H9 (cell line): ENCODE results near the gene FSHR. TPM values are rescaled to one million over a fixed set of nuclear protein-coding genes. Genes with fewer than 3 reads are reported as not detected.

ENCODE experiments used
- DNase-seq: peaks from one replicate; pipeline ENCODE4 v3.0.0-alpha.2; 2017
- H2AFZ ChIP-seq: one replicate; pipeline ENCODE4 v1.6.1; 2013; ENCODE audit warnings: mild to moderate bottlenecking, low read length, control low read depth, moderate library complexity
- H2AK5ac ChIP-seq: 2 replicates; pipeline ENCODE4 v1.6.1; 2013; ENCODE audit warnings: low read length, control low read depth, mixed read lengths; ENCODE audit not compliant: insufficient read length
- H2BK120ac ChIP-seq: one replicate; pipeline ENCODE4 v1.6.1; 2013; ENCODE audit warnings: low read depth, mild to moderate bottlenecking, low read length, control low read depth, inconsistent platforms; ENCODE audit not compliant: poor library complexity, severe bottlenecking
- H2BK12ac ChIP-seq: 2 replicates; pipeline ENCODE4 v1.6.1; 2013; ENCODE audit warnings: low read length, control low read depth, mixed read lengths, low read depth; ENCODE audit not compliant: insufficient read length
- H2BK15ac ChIP-seq: 2 replicates; pipeline ENCODE4 v1.6.1; 2013; ENCODE audit warnings: low read depth, low read length, control low read depth
- H2BK20ac ChIP-seq: one replicate; pipeline ENCODE4 v1.6.1; 2013; ENCODE audit warnings: low read depth, mild to moderate bottlenecking, low read length, control low read depth, inconsistent platforms; ENCODE audit not compliant: poor library complexity, severe bottlenecking
- H2BK5ac ChIP-seq: 2 replicates; pipeline ENCODE4 v1.6.1; 2013; ENCODE audit warnings: low read length, control low read depth, mixed read lengths; ENCODE audit not compliant: insufficient read length
- H3K14ac ChIP-seq: 2 replicates; pipeline ENCODE4 v1.6.1; 2013; ENCODE audit warnings: low read length, control low read depth; ENCODE audit not compliant: insufficient read depth
- H3K18ac ChIP-seq: 2 replicates; pipeline ENCODE4 v1.6.1; 2013; ENCODE audit warnings: low read depth, mild to moderate bottlenecking, mixed read lengths, low read length, control low read depth; ENCODE audit not compliant: insufficient read length
- H3K23ac ChIP-seq: 2 replicates; pipeline ENCODE4 v1.6.1; 2013; ENCODE audit warnings: low read length, control low read depth, mixed read lengths, low read depth; ENCODE audit not compliant: insufficient read length
- H3K23me2 ChIP-seq: 2 replicates; pipeline ENCODE4 v1.6.1; 2013; ENCODE audit warnings: low read depth, mild to moderate bottlenecking, mixed read lengths, low read length, control low read depth; ENCODE audit not compliant: insufficient read length, poor library complexity, severe bottlenecking
- H3K27ac ChIP-seq: 2 replicates; pipeline ENCODE4 v1.5.1; 2013; ENCODE audit warnings: low read length, control low read depth, mixed read lengths, low read depth; ENCODE audit not compliant: insufficient read length
- H3K27me3 ChIP-seq: 2 replicates; pipeline ENCODE4 v1.6.1; 2013; ENCODE audit warnings: low read length, control low read depth, inconsistent platforms; ENCODE audit not compliant: insufficient read depth
- H3K4ac ChIP-seq: 2 replicates; pipeline ENCODE4 v1.6.1; 2013; ENCODE audit warnings: low read depth, mild to moderate bottlenecking, control low read depth, inconsistent platforms, low read length, moderate library complexity
- H3K4me1 ChIP-seq: 2 replicates; pipeline ENCODE4 v1.6.1; 2013; ENCODE audit warnings: low read length, control low read depth, inconsistent platforms; ENCODE audit not compliant: insufficient read depth
- H3K4me2 ChIP-seq: 2 replicates; pipeline ENCODE4 v1.6.1; 2013; ENCODE audit warnings: low read length, control low read depth, mixed read lengths; ENCODE audit not compliant: insufficient read length, insufficient read depth
- H3K56ac ChIP-seq: 2 replicates; pipeline ENCODE4 v1.6.1; 2013; ENCODE audit warnings: low read depth, mild to moderate bottlenecking, mixed read lengths, low read length, control low read depth; ENCODE audit not compliant: insufficient read length
- H3K79me1 ChIP-seq: 2 replicates; pipeline ENCODE4 v1.6.1; 2013; ENCODE audit warnings: low read depth, mild to moderate bottlenecking, moderate library complexity, low read length, control low read depth, inconsistent platforms; ENCODE audit not compliant: insufficient read depth, poor library complexity, severe bottlenecking
- H3K79me2 ChIP-seq: 2 replicates; pipeline ENCODE4 v1.6.1; 2013; ENCODE audit warnings: low read length, control low read depth, inconsistent platforms; ENCODE audit not compliant: insufficient read depth
- H3K9ac ChIP-seq: 2 replicates; pipeline ENCODE4 v1.6.1; 2013; ENCODE audit warnings: low read length, control low read depth, mixed read lengths; ENCODE audit not compliant: insufficient read length; ENCODE audit errors: extremely low read depth
- H3K9me3 ChIP-seq: one replicate; pipeline ENCODE4 v1.6.1; 2013; ENCODE audit warnings: low read depth, low read length, inconsistent platforms; ENCODE audit not compliant: control insufficient read depth
- H3T11ph ChIP-seq: one replicate; pipeline ENCODE4 v1.6.1; 2013; ENCODE audit warnings: mild to moderate bottlenecking, low read length, control low read depth, inconsistent platforms
- H4K20me1 ChIP-seq: one replicate; pipeline ENCODE4 v1.6.1; 2013; ENCODE audit not compliant: control insufficient read depth, insufficient read length, insufficient read depth
- H4K5ac ChIP-seq: 2 replicates; pipeline ENCODE4 v1.6.1; 2013; ENCODE audit warnings: low read depth, mild to moderate bottlenecking, mixed read lengths, low read length, control low read depth; ENCODE audit not compliant: insufficient read length
- H4K8ac ChIP-seq: replicated peaks from 2 replicates; pipeline ENCODE4 v1.6.1; 2013; ENCODE audit warnings: low read length, control low read depth, mixed read lengths, low read depth; ENCODE audit not compliant: insufficient read length
- H4K91ac ChIP-seq: 2 replicates; pipeline ENCODE4 v1.6.1; 2013; ENCODE audit warnings: low read depth, mild to moderate bottlenecking, moderate library complexity, mixed read lengths, low read length, control low read depth; ENCODE audit not compliant: insufficient read length
- H3K27ac Mint-ChIP-seq, 3 experiments: 2 replicates in 2 of 3; 3 replicates in 1 of 3; pipeline ENCODE4 v1.8.0; 2020 to 2021; ENCODE audit warnings: mixed read lengths in 3 of 3, mild to moderate bottlenecking in 1 of 3, moderate library complexity in 1 of 3
- H3K27me3 Mint-ChIP-seq: 2 replicates; pipeline ENCODE4 v1.8.0; 2021; ENCODE audit warnings: low read depth, mild to moderate bottlenecking, moderate library complexity, mixed read lengths
- H3K36me3 Mint-ChIP-seq, 3 experiments: 2 replicates in 2 of 3; 3 replicates in 1 of 3; pipeline ENCODE4 v1.8.0; 2020 to 2021; ENCODE audit warnings: low read depth in 3 of 3, mixed read lengths in 3 of 3; ENCODE audit not compliant: insufficient read depth in 1 of 3
- H3K4me1 Mint-ChIP-seq, 2 experiments: 2 replicates each; pipeline ENCODE4 v1.8.0; 2020; ENCODE audit warnings: mixed read lengths in 2 of 2
- H3K4me3 Mint-ChIP-seq, 2 experiments: 2 replicates in 1 of 2; 3 replicates in 1 of 2; pipeline ENCODE4 v1.8.0; 2020 to 2021; ENCODE audit warnings: mild to moderate bottlenecking in 2 of 2, mixed read lengths in 2 of 2, moderate library complexity in 1 of 2
- H3K9me3 Mint-ChIP-seq, 2 experiments: 2 replicates in 1 of 2; 3 replicates in 1 of 2; pipeline ENCODE4 v1.8.0; 2020; ENCODE audit warnings: mild to moderate bottlenecking in 2 of 2, mixed read lengths in 2 of 2, moderate library complexity in 1 of 2
- CTCF ChIP-seq: fragments of 200-600 bp; sonication (generic); conservative IDR thresholded peaks from 3 replicates; pipeline ENCODE4 v1.8.0; 2021; ENCODE audit warnings: antibody characterized with exemption, mild to moderate bottlenecking
- WGBS: extraction: QIAGEN DNeasy Blood & Tissue Kit; methylation state at CpG from one replicate; pipeline ENCODE4 v1.1.7; 2013; ENCODE audit warnings: missing lambda C conversion rate, low lambda C conversion rate, mixed read lengths; ENCODE audit not compliant: insufficient read length; ENCODE audit errors: extremely low coverage; 5-methylcytosine and 5-hydroxymethylcytosine counted together
- total RNA-seq: library from RNA; stranded (reverse); gene quantifications from 2 replicates; pipeline ENCODE4 v1.2.1, GENCODE V29; 2021

FSHR gene
- total RNA-seq, 1 experiment from 2014 or later, result not detected

DNA sequence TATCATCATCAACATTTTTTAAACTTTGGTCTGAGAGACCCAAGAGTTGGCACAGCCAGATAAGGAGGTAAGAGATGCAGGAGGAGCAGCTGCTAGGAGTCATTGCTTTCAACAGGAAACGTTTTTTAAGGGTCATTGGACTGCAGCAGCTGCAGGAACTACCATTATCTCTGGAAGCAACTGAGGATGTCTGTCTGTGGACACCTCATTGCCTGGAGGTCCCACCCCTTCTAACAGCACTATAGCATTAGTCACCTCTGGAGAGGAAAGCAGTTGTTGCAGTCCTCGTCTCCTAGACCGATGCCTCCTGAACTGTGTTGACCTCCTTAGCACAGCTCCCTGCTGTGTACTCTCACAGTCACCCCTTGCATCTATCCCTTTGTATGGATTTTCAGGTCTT, 21.5 kb upstream of the FSHR start:
- Histone ChIP-seq H3K4me2 (no peak overlapping the region), H3K4ac (no peak overlapping the region), H3T11ph (no peak overlapping the region), H3K27ac (no peak overlapping the region), H3K79me1 (no peaks in the 10 kb centered on the region), H2BK20ac (no peak overlapping the region), H2BK120ac (no peak overlapping the region), H3K56ac (no peak overlapping the region), H2AK5ac (no peak overlapping the region), H4K20me1 (no peaks in the 10 kb centered on the region), H2BK5ac (no peak overlapping the region), H3K79me2 (no peaks in the 10 kb centered on the region), H2BK12ac (no peak overlapping the region), H3K9me3 (peaks cover 9% of the 10 kb centered on the region), H3K27me3 (no peaks in the 10 kb centered on the region), H3K9ac (no peak overlapping the region), H4K8ac (no peak overlapping the region), H3K18ac (no peak overlapping the region), H3K23ac (no peak overlapping the region), H2BK15ac (no peak overlapping the region), H4K91ac (no peak overlapping the region), H2AFZ (no peak overlapping the region), H4K5ac (no peak overlapping the region), H3K4me1 (peaks cover 1% of the 10 kb centered on the region; the same call in 1 of the 2 replicates), H3K14ac (no peak overlapping the region), H3K23me2 (no peaks in the 10 kb centered on the region)
- H3K4me1 Mint-ChIP-seq, result peaks cover 11 to 12% of the 10 kb centered on the region in 2 experiments
- no peaks in the 10 kb centered on the region; the same call in 1 of the 2 replicates for H3K27me3 Mint-ChIP-seq
- DNase-seq, result no peak
- no CpG with 5 or more reads among the region's 3 CpGs for WGBS
- H3K27ac Mint-ChIP-seq, result no peak overlapping the region
- peaks cover 16 to 24% (median 16%) of the 10 kb centered on the region in 3 experiments for H3K36me3 Mint-ChIP-seq
- peaks cover 16 to 26% of the 10 kb centered on the region in 2 experiments for H3K9me3 Mint-ChIP-seq
- no peak overlapping the region for H3K4me3 Mint-ChIP-seq
- TF ChIP-seq CTCF, result no peak
